HG02885 (cell line): ENCODE measurements around the gene KLRC1.
"Not testable (repeated sequence)": the region's sequence is repeated elsewhere in the genome, so short reads cannot be mapped to it uniquely, and the experiment has no call there.

ENCODE experiments used
- ATAC-seq: cut with Tn5 transposase; IDR thresholded peaks from one replicate; pipeline ENCODE4 v1.9.1; 2021; ENCODE audit warnings: mild to moderate bottlenecking; ENCODE audit not compliant: unreplicated experiment, poor library complexity

KLRC1 gene

DNA sequence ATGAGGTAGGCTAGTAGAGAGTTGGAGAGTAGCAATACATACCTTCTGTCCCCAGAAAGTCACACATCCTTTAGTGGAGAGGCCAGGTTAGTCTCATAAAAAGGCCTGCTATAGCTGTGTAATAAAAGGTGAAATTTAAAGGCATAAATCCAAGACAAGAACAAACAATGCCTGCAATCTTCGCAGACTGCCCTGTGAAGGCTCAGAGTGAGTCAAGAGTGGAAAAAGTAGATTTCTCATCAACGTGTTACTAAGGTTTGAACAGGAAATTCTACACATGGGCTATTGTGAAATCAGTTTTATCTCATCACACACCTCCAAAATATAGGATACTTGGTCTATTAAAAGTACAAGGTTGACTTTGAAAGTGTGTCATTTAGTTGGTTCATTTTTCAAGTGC is at the start of gene KLRC1:
Gene KLRC1 (minus strand): TSS at position 222 of the 400 bp plus-strand sequence. CDS start 2,221 bp downstream, outside the sequence.
- no peak for ATAC-seq

DNA sequence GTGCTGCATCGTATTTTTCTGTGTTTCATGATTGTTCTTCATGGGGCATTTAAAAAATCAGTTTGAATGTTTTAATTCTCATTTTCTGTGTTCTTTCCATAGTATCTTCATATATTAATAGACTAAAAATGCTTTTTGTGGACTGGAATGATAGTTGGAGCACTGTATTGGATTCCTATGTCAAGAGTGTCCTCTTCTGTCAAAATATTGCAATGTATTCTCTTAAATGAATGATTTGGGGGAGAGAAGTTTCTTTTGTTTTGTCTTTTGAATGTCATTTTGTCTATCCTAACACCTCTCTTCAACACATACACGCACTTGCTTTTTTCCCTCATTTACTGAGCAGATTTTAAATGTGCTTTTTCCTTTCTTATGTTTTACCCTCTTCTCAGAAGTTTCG is 47.9 kb upstream of the KLRC1 start:
- ATAC-seq = no peak

DNA sequence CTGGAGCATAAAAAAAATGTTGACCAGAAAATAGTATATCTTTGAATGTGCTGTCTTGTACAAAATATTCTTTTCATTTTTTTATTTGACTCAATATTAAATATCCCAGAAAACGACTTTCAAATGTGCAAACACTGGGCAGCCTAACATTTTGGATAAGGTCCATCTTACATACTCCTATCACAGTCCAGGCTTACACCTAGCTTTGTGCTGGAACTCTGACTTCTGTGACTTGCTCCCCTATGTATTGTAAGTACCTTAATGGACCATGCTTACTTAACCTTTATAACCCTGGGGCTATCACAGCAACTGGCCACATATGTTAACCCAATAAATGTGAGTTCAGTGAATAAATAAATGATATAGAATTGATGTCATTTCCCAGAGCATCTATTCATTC is 44.9 kb upstream of the KLRC1 start:
- no peak for ATAC-seq

DNA sequence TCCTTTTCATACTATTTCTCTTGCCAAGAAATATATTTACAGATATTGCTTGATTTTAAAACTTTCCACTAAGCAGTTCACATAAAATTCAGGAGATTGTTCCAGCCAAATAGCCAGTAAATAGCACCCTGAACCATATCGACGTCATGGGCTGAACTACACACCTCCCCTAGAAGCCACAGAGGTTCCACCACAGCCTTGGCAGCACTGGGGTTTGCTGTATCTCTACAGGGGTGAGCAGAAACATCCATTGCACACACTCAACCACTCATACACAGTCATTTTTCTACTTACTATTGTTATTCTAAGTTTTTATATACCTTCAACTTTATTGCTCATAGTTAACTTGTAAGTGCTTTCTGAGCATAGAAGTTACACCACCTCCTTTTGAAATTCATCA is 44.4 kb upstream of the KLRC1 start:
- ATAC-seq = no peak

DNA sequence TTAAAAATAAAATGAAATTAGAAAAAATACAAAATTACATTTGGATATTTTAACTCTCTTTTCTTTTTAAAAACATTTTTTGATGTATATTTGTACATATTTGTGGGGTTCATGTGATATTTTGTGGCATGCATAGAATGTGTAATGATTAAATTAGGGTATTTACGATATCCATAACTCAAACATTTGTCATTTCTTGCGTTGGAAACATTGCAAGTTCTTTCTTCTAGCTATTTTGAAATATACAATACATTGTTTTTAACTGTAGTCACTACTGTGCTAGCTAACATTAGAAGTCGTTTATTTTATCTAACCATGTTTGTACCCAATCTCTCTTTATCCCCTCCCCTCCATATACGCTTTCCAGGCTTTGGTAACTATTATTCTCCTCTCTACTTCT is 38.6 kb upstream of the KLRC1 start:
- no peak for ATAC-seq

DNA sequence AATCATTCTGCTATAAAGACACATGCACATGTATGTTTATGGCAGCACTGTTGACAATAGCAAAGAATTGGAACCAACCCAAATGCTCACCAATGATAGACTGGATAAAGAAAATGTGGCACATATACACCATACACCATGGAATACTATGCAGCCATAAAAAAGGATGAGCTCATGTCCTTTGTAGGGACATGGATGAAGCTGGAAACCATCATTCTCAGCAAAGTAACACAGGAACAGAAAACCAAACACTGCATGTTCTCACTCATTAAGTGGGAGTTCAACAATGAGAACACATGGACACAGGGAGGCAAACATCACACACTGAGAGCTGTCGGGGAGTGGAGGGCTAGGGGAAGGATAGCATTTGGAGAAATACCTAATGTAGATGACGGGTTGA is 34.2 kb upstream of the KLRC1 start:
- not testable (repeated sequence) for ATAC-seq

DNA sequence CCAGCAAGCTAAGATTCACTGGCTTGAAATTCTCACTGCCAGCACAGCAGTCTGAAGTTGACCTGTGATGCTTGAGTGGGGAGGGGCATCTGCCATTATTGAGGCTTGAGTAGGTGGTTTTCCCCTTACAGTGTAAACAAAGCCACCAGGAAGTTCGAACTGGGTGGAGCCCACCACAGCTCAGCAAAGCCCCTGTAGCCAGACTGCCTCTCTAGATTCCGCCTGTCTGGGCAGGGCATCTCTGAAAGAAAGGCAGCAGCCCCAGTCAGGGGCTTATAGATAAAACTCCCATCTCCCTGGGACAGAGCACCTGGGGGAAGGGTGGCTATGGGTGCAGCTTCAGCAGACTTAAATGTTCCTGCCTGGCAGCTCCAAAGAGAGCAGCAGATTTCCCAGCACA is 28.7 kb upstream of the KLRC1 start:
- not testable (repeated sequence) for ATAC-seq

DNA sequence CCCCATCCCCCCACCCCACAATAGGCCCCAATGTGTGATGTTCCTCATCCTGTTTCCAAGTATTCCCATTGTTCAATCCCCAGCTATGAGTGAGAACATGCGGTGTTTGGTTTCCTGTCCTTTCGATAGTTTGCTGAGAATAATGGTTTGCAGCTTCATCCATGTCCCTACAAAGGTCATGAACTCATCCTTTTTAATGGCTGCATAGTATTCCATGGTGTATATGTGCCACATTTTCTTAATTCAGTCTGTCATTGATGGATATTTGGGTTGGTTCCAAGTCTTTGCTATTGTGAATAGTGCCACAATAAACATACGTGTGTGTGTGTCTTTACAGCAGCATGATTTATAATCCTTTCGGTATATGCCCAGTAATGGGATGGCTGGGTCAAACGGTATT is 19.6 kb upstream of the KLRC1 start:
- not testable (repeated sequence) for ATAC-seq

DNA sequence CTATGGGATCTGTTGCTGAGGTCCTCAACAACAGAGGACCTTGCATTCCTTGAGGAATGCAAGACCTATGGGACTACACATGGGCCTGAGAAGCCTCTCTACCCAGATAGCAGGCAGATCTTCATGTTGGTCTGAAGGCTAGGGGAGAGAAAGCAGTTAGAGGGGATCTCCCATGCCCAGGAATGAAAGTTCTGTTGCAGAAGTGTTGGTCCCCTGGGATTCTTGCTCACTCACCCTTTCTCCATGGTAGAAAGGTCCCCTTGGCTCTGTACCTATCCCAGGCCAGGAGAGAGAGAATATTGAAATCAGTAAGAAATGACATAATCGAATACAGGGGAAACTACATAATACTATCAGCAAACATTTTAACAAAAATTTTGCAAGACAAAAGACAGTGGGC is 16.5 kb upstream of the KLRC1 start:
- no peak for ATAC-seq

DNA sequence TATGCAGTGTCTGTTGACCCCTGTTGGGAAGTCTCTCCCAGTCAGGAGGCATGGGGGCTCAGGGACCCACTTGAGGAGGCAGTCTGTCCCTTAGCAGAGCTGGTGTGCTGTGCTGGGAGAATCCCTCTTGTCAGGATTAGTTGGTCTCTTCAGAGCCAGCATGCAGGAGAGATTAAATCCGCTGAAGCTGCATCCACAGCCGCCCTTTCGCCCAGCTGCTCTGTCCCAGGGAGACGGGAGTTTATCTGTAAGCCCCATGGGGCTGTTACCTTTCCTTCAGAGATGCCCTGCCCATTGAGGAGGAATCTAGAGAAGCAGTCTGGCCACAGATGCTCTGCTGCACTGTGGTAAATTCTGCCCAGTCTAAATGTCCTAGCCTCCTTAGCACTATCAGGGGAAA is 13.1 kb upstream of the KLRC1 start:
- ATAC-seq = no peak

DNA sequence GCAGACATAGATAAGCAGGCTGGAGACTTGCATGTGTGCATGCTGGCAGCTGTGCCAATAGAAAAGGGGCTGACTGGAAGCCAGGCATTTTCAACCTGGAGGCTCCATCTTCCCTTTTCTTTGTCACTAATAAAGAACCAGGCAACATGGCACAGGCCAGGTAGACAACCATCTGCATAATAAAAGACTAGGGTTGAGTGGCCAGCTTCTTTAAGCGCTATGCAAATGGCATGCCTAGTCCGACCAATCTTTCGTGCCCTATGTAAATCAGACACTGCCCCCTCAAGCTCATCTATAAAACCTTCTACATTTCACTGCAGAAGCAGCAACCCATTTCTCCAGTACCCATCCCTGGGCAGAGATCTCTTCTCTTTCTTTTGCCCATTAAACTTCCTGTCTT is 4.6 kb upstream of the KLRC1 start:
- no peak for ATAC-seq

DNA sequence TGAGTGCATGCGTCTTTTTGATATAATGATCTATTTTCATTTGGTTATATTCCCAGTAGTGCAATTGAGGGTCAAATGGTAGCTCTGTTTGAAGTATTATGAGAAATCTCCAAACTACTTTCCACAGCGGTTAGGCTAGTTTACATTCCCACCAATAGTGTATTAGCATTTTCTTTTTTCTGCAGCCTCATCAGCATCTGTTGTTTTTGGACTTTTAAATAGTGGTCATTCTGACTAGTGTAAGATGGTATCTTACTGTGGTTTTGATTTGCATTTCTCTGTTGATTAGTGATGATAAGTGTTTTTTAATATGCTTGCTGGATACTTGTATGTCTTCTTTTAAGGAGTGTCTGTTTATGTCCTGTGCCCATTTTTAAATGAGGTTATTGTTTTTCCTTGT is 3.7 kb upstream of the KLRC1 start:
- no peak for ATAC-seq

DNA sequence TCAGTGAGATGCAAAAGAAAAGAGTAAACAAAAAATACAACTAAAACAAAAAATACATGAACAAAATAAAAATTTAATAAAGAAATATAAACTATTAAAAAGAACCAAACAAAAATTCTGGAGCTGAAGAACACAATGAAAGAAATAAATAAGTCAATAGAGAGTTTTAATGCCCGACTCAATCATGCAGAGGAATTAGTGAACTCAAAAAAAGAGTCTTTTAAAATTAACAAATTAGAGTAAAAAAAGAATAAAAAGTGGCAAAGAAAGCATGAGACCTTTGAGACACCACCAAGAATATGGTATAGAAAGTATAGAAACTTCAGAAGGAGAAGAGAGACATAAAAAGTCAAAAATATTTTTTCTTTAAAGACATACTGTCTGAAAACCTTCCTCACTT is 2.6 kb upstream of the KLRC1 start:
- no peak for ATAC-seq

DNA sequence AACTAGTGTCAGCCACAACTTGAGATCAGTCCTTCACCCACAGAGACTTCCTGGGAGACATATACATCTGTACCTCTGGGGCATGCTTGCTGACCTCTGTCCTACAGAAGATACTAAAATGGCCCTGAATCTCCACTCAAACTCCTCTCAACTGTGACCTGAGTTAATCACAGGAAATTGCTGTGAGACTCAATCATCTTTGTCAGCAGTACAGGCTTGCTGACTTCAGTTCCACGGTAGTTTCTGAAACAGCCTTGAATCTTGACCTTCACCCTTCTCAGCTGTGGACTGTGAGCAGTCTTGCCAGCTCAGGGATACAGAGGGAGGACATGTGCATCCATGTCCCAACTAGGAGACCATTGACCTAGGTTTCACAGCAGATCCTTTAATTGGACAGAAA is 1.4 kb upstream of the KLRC1 start:
- ATAC-seq = no peak

DNA sequence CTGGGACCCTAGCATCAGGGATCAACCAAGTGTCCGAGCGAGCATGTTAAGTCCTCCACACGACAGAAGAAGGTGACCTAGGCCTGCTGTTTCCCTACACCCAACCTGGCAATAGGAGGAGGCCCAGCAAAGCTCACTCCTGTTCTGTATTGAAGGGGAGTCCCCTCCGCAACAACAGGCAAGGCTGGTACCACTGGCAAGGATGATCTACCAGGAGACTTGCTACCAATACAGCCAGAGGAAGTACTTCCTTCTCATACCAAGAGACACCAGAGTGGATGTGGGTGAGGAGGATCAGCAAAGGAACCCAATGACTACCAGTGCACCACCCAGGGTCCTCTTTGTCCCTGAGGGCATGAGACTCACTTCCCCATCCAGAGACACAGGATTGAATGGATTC is 4.9 kb downstream of the KLRC1 start:
- no peak for ATAC-seq

DNA sequence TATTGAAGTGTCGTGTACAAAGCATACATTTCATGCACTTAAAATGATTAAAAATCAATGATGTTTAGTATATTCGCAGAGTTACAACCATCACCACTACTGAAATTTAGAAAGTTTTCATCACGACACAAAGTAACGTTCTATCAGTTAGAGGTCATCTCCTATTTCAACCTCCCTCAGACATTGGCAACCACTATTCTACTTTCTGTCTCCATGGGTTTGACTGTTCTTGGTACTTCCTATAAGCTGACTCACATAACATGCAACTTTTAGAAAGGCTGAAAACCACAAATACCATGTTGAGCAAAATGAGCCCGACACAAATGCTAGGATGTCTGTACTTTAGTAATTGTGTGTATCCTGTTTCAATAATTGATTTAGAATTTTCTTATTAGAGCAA is 7.1 kb downstream of the KLRC1 start:
- not testable (repeated sequence) for ATAC-seq

DNA sequence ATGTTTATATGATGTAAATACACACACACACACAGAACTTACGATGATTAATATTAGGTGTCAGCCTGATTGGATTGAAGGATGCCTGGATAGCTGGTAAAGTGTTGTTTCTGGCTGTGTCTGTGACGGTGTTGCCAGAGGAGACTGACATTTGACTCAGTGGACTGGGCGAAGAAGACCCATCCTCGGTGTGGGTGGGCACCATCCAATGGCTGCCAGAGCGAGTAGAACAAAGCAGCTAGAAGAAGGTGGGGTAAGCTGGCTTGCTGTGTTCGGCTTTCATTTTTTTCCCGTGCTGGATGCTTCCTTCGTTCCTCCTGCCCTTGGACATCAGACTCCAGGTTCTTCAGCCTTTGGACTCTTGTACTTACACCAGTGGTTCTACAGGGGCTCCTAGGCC is 12.0 kb downstream of the KLRC1 start:
- not testable (repeated sequence) for ATAC-seq

DNA sequence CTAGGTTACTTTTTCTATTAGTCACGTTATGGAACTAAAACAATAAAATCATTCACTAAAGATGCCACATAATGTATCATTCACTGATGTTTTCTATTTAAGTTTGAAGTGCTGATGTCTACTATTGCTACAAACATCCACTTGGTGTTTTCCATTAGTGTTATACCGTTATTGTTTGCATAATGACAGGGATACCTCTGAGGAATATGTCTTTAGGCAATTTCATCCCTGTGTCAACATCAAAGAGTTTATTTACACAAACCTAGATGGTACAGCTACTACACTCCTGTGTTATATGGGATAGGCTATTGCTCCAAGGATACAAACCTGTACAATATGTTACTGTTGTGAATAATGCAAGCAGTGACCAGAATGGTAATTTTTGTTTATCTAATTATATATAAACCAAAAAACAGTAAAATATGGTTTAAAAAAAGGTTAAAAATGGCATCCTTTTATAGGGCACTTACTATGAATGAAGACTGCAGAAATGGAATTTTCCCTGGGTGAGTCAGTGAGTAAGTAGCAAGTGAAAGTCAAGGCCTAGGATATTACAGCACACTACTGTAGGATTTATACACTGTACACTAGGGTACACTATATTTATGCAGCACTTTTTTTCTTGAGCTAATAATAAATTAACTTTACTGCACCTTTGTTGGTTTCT is 13.4 kb downstream of the KLRC1 start:
- not testable (repeated sequence) for ATAC-seq

DNA sequence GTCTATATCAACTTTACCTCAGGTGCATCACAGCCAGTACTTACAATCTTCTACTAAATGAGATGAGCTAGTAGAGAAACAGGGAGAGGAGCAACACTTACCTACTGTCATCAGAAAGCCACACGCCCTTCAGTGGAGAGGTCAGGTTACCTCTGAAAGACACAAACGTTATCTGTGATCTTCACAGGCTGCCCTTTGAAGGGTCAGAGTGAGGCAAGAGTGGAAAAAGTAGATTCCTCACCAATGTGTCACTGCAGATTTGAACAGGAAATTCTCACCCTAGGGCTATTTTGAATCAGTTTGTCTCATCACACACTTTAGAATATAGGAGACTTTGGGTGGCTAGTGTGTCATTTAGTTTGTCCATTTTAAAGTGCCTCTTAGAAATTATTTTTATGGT is 15.6 kb downstream of the KLRC1 start:
- not testable (repeated sequence) for ATAC-seq

DNA sequence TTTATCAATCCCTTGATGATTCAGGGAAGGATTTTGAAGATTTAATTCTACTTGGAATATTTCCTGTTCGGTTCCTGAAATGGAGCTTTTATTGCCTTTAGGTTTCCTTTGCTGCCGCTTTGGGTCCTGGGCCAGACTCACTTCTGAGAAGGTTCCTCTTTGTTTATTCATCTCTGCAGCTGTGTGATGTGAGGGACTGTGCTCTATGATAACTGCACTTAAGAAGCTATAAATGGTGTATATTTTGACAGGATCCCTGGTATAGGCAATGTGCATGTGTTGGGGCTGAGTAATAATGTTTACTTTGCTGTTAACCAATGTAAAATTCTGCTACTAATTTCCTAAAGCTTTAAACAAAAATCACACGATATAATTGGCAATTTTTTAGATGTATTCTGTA is 17.4 kb downstream of the KLRC1 start, which contains the start of gene KLRC2:
Gene KLRC2 (minus strand): TSS at position 195 of the 400 bp plus-strand sequence. CDS start 24 bp downstream, at position 171.
- ATAC-seq = not testable (repeated sequence)

DNA sequence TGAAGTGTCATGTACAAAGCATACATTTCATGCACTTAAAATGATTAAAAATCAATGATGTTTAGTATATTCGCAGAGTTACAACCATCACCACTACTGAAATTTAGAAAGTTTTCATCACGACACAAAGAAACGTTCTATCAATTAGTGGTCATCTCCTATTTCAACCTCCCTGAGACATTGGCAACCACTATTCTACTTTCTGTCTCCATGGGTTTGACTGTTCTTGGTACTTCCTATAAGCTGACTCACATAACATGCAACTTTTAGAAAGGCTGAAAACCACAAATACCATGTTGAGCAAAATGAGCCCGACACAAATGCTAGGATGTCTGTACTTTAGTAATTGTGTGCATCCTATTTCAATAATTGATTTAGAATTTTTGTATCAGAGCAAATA is 22.6 kb downstream of the KLRC1 start:
- ATAC-seq = not testable (repeated sequence)

DNA sequence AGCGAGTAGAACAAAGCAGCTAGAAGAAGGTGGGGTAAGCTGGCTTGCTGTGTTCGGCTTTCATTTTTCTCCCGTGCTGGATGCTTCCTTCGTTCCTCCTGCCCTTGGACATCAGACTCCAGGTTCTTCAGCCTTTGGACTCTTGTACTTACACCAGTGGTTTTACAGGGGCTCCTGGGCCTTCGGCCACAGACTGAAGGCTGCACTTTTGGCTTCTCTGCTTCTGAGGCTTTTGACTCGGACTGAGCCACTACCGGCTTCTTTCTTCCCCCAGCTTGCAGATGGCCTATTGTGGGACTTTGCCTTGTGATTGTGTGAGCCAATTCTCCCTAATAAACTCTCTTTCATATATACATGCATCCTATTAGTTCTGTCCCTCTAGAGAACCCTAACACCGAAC is 27.2 kb downstream of the KLRC1 start:
- not testable (repeated sequence) for ATAC-seq
